ENCODE data around the gene LDLRAD4.

Gene LDLRAD4

GRCh38 chr18:13649397-13650390, 431.1 kb downstream of the LDLRAD4 start:
- Histone ChIP-seq H3K4me2 (no peak overlapping the region), H3K79me2 (ENCODE audit: insufficient read depth, low read depth) (no peaks in the 10 kb centered on the region), H3K4me3 (IDR thresholded peaks at IDR 0.05; ENCODE audit: insufficient read depth, low read depth, low read length) (no peak overlapping the region), H2AFZ (ENCODE audit: low read depth) (no peak overlapping the region), H4K20me1 (ENCODE audit: insufficient read depth) (no peaks in the 10 kb centered on the region), H3K4me1 (ENCODE audit: low read depth, poor library complexity, severe bottlenecking) (no peaks in the 10 kb centered on the region), H3K27me3 (ENCODE audit: insufficient read depth, low read depth) (no peaks in the 10 kb centered on the region), H3K36me3 (ENCODE audit: insufficient read depth) (no peaks in the 10 kb centered on the region), H3K9ac (no peak overlapping the region), H3K27ac (no peak overlapping the region)
- TF ChIP-seq, protein P1, sequence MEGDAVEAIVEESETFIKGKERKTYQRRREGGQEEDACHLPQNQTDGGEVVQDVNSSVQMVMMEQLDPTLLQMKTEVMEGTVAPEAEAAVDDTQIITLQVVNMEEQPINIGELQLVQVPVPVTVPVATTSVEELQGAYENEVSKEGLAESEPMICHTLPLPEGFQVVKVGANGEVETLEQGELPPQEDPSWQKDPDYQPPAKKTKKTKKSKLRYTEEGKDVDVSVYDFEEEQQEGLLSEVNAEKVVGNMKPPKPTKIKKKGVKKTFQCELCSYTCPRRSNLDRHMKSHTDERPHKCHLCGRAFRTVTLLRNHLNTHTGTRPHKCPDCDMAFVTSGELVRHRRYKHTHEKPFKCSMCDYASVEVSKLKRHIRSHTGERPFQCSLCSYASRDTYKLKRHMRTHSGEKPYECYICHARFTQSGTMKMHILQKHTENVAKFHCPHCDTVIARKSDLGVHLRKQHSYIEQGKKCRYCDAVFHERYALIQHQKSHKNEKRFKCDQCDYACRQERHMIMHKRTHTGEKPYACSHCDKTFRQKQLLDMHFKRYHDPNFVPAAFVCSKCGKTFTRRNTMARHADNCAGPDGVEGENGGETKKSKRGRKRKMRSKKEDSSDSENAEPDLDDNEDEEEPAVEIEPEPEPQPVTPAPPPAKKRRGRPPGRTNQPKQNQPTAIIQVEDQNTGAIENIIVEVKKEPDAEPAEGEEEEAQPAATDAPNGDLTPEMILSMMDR (conservative IDR thresholded peaks at IDR 0.05; ENCODE audit: low read depth, low read length), result no peak

GRCh38 chr18:13653746-13654433, 435.3 kb downstream of the LDLRAD4 start:
- no peaks in the 10 kb centered on the region for H3K4me1 ChIP-seq (ENCODE audit: low read depth, poor library complexity, severe bottlenecking)
- H3K9ac ChIP-seq, result no peak overlapping the region
- no peaks in the 10 kb centered on the region for H3K79me2 ChIP-seq (ENCODE audit: insufficient read depth, low read depth)
- H3K27ac ChIP-seq, result no peak overlapping the region
- H3K36me3 ChIP-seq (ENCODE audit: insufficient read depth), result no peaks in the 10 kb centered on the region
- H2AFZ ChIP-seq (ENCODE audit: low read depth), result no peak overlapping the region
- no peaks in the 10 kb centered on the region for H3K27me3 ChIP-seq (ENCODE audit: insufficient read depth, low read depth)
- H3K4me2 ChIP-seq, result no peak overlapping the region
- no peaks in the 10 kb centered on the region for H4K20me1 ChIP-seq (ENCODE audit: insufficient read depth)
- TF ChIP-seq, protein P1 (conservative IDR thresholded peaks at IDR 0.05; ENCODE audit: low read depth, low read length), result no peak
- H3K4me3 ChIP-seq (IDR thresholded peaks at IDR 0.05; ENCODE audit: insufficient read depth, low read depth, low read length), result no peak overlapping the region

DNA sequence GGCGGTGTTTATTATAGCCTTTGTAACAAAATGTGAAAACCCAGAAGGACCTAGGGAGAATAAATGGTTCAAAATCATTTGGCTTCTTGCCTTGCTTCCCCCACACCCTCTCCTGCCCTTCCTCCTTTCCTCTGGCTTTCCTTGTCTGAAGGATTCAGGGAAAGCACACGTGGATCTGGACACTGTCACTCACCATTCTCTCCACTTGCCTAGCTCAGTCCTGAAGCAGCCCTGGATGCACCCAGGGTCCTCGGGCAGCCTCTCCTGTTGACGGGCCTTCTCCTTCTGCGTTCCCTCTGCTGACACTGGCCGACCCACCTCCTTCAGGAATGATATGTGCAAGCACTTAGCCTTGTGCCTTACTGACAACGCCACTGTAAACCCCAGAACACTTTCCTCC, 439.4 kb downstream of the LDLRAD4 start:
- no peaks in the 10 kb centered on the region for H3K4me1 ChIP-seq (ENCODE audit: low read depth, poor library complexity, severe bottlenecking)
- TF ChIP-seq, protein P1 (conservative IDR thresholded peaks at IDR 0.05; ENCODE audit: low read depth, low read length), result no peak
- no peak overlapping the region for H2AFZ ChIP-seq (ENCODE audit: low read depth)
- no peak overlapping the region for H3K4me2 ChIP-seq
- H3K9ac ChIP-seq, result no peak overlapping the region
- no peaks in the 10 kb centered on the region for H3K27me3 ChIP-seq (ENCODE audit: insufficient read depth, low read depth)
- no peaks in the 10 kb centered on the region for H3K36me3 ChIP-seq (ENCODE audit: insufficient read depth)
- no peaks in the 10 kb centered on the region for H4K20me1 ChIP-seq (ENCODE audit: insufficient read depth)
- no peak overlapping the region for H3K27ac ChIP-seq
- no peaks in the 10 kb centered on the region for H3K79me2 ChIP-seq (ENCODE audit: insufficient read depth, low read depth)
- H3K4me3 ChIP-seq (IDR thresholded peaks at IDR 0.05; ENCODE audit: insufficient read depth, low read depth, low read length), result no peak overlapping the region

DNA sequence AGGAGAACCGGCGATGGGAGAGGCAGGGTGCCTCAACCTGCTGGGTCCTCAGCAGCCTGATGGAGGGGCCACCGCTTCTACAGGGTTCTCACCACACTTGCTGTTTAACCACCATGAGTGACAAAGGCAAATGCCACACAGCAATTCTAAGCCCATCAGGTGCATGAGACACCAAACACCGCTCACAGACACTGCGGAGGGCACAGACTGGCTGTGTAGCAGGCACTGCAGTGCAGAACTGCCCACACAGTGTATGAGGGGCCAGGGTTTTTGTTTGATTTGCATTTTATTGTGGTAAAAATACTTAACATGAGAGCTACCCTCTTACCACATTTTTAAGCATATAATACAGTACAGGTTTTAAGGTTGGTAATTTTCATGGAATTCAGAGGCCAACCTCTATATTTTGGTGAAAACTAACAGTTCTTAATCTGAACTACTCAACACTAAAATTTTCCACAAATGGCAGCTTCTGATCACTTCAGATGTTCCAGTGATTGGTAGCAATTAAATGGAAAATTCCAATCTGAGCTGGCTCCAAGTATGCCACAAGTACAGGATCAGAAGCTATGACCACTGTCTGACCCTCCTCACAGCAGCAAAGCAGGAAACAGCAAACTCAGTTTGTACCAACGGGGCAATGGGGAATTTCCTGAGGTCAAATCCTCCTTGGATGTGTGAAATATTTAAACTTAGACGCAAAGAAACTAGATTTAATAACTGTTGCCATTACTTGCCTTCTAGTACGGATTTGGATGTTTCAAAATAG, 440.1 kb downstream of the LDLRAD4 start:
- H3K9ac ChIP-seq, result no peak overlapping the region
- H3K4me3 ChIP-seq (IDR thresholded peaks at IDR 0.05; ENCODE audit: insufficient read depth, low read depth, low read length), result no peak overlapping the region
- H2AFZ ChIP-seq (ENCODE audit: low read depth), result no peak overlapping the region
- H3K27me3 ChIP-seq (ENCODE audit: insufficient read depth, low read depth), result no peaks in the 10 kb centered on the region
- no peaks in the 10 kb centered on the region for H3K36me3 ChIP-seq (ENCODE audit: insufficient read depth)
- H3K4me1 ChIP-seq (ENCODE audit: low read depth, poor library complexity, severe bottlenecking), result no peaks in the 10 kb centered on the region
- no peaks in the 10 kb centered on the region for H3K79me2 ChIP-seq (ENCODE audit: insufficient read depth, low read depth)
- H3K4me2 ChIP-seq, result no peak overlapping the region
- TF ChIP-seq, protein P1 (conservative IDR thresholded peaks at IDR 0.05; ENCODE audit: low read depth, low read length), result no peak
- H4K20me1 ChIP-seq (ENCODE audit: insufficient read depth), result no peaks in the 10 kb centered on the region
- H3K27ac ChIP-seq, result no peak overlapping the region
